Osteocyte (in vitro differentiated cells): Measurements from ENCODE around the gene SUPT5H. TPM values are rescaled to one million over a fixed set of nuclear protein-coding genes. Genes with fewer than 3 reads are reported as not detected.

ENCODE experiments used
- DNase-seq: peaks from one replicate; pipeline ENCODE4 v3.0.0; 2021; ENCODE audit warnings: mixed read lengths; ENCODE audit not compliant: unreplicated experiment; ENCODE audit errors: extremely low spot score
- H3K27ac Mint-ChIP-seq: one replicate; pipeline ENCODE4 v1.8.0; 2021; ENCODE audit warnings: mild to moderate bottlenecking, mixed read lengths; ENCODE audit not compliant: unreplicated experiment
- H3K27me3 Mint-ChIP-seq: one replicate; pipeline ENCODE4 v1.8.0; 2021; ENCODE audit warnings: mixed read lengths; ENCODE audit not compliant: unreplicated experiment
- H3K36me3 Mint-ChIP-seq: one replicate; pipeline ENCODE4 v1.8.0; 2021; ENCODE audit warnings: mixed read lengths; ENCODE audit not compliant: unreplicated experiment
- H3K4me1 Mint-ChIP-seq: one replicate; pipeline ENCODE4 v1.8.0; 2021; ENCODE audit warnings: mixed read lengths; ENCODE audit not compliant: unreplicated experiment
- H3K4me3 Mint-ChIP-seq: one replicate; pipeline ENCODE4 v1.8.0; 2021; ENCODE audit warnings: mild to moderate bottlenecking, moderate library complexity, mixed read lengths; ENCODE audit not compliant: unreplicated experiment
- H3K9me3 Mint-ChIP-seq: one replicate; pipeline ENCODE4 v1.8.0; 2021; ENCODE audit warnings: mixed read lengths; ENCODE audit not compliant: unreplicated experiment
- CTCF ChIP-seq: fragments of 200-600 bp; sonication (generic); IDR thresholded peaks from 2 replicates; pipeline ENCODE4 v1.5.0; 2021; ENCODE audit warnings: antibody characterized with exemption, mild to moderate bottlenecking, moderate library complexity
- total RNA-seq: library from RNA; stranded (reverse); gene quantifications from 2 replicates; pipeline ENCODE4 v1.2.1, GENCODE V29; 2021

SUPT5H gene
- total RNA-seq, 1 donor from 2014 or later = 130 TPM

DNA sequence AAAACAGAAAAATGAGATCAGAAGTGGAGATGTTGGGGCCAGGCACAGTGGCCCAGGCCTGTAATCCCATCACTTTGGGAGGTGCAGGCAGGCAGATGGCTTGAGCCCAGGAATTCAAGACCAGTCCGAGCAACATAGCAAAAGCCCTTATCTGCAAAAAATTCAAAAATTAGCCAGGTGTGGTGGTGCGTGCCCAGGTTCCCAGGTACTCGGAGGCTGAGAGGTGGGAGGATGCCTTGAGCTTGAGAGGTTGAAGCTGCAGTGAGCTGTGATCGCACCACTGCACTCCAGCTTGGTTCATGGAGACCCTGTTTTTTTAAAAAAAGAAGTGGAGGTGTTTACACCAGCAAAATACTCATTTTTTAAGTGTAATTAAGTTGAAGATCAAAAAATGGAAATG is 45.3 kb upstream of the SUPT5H start:
- Mint-ChIP-seq H3K36me3 (peaks cover 3% of the 10 kb centered on the region), H3K27ac (peak overlapping the region; percentile 32), H3K9me3 (no peaks in the 10 kb centered on the region), H3K27me3 (no peaks in the 10 kb centered on the region), H3K4me1 (peaks cover 43% of the 10 kb centered on the region), H3K4me3 (no peak overlapping the region)
- DNase-seq = no peak
- no peak for TF ChIP-seq CTCF

GRCh38 chr19:39401070-39401548 is 44.3 kb upstream of the SUPT5H start:
- no peaks in the 10 kb centered on the region for H3K9me3 Mint-ChIP-seq
- DNase-seq = no peak
- peaks cover 53% of the 10 kb centered on the region for H3K4me1 Mint-ChIP-seq
- no peaks in the 10 kb centered on the region for H3K27me3 Mint-ChIP-seq
- H3K4me3 Mint-ChIP-seq = no peak overlapping the region
- H3K36me3 Mint-ChIP-seq = no peaks in the 10 kb centered on the region
- no peak for TF ChIP-seq CTCF
- H3K27ac Mint-ChIP-seq = peak overlapping the region; percentile 100

- Mint-ChIP-seq H3K9me3 (no peaks in the 10 kb centered on the region), H3K4me1 (peaks cover 55% of the 10 kb centered on the region), H3K27me3 (no peaks in the 10 kb centered on the region), H3K36me3 (no peaks in the 10 kb centered on the region), H3K27ac (peak overlapping the region; percentile 100), H3K4me3 (peak overlapping the region; percentile 82)
- TF ChIP-seq CTCF = no peak
- DNase-seq = no peak
These were observed 43.6 kb upstream of the SUPT5H start for GRCh38 chr19:39401549-39402345.

- Mint-ChIP-seq H3K27me3 (no peaks in the 10 kb centered on the region), H3K36me3 (no peaks in the 10 kb centered on the region), H3K27ac (peak overlapping the region; percentile 100), H3K4me3 (peak overlapping the region; percentile 82), H3K4me1 (peaks cover 51% of the 10 kb centered on the region), H3K9me3 (no peaks in the 10 kb centered on the region)
- DNase-seq = peak; percentile 95
- TF ChIP-seq CTCF = no peak
These were observed 42.8 kb upstream of the SUPT5H start for GRCh38 chr19:39402346-39403300.
